Measurements from ENCODE around the gene SLC25A30. TPM values are rescaled to one million over a fixed set of nuclear protein-coding genes. Genes with fewer than 3 reads are reported as not detected.
"Not testable (repeated sequence)": the region's sequence is repeated elsewhere in the genome, so short reads cannot be mapped to it uniquely, and the experiment has no call there.

SLC25A30 gene
- total and polyA plus RNA-seq, 4 donors = 12.3 to 31.9 (median 21.8) TPM

- Histone ChIP-seq H3K9me3 (ENCODE audit: control insufficient read depth, low read length) (no peaks in the 10 kb centered on the region), H3K36me3 (ENCODE audit: control insufficient read depth in 1 of 2, insufficient read depth in 2 of 2, low read length in 1 of 2) (peaks cover 2 to 5% of the 10 kb centered on the region in 2 donors)
- no peak for ATAC-seq (ENCODE audit: low FRiP score)
These were observed 56.5 kb downstream of the SLC25A30 start for GRCh38 chr13:45361596-45362206.

DNA sequence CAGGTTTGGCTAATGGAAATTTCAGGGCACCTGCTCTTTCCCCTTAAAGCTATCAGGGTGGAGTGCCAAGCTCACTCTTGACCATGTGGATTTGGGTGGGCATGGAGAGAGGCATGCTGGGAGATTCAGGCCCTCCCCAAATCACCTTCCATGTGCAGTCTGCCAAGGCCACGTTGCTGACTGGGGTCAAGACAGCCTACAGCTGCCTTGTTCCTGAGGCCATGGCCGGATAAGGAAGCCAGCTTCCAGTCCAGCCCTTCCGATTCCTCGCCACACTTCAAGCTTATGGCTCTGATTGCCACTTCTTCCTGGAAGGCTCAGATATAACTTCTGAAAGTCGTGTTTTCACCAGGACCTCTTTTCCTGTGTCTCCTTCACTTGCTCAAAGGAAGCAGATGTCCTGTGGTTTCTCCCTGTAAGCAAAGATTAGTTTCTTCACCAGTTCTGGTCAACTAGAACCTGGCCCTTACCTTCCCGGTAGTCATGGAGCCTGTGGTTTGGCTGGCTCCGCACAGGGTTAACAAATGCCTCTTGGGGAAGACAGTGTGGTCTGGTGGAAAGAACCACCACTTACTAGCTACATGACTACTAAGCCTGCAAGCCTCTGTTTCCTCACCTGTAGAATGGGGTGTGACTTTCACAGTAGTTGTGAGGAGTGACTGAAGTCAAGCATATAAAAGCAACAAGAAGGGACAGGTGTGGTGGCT is 61.1 kb downstream of the SLC25A30 start:
- Histone ChIP-seq H3K36me3 (ENCODE audit: control insufficient read depth in 1 of 2, insufficient read depth in 2 of 2, low read length in 1 of 2) (peaks cover under 1 to 2% of the 10 kb centered on the region in 2 donors), H3K27ac (ENCODE audit: low read depth in 1 of 2, low read length in 2 of 2) (no peak overlapping the region)
- WGBS, 2 donors = 83 to 85% methylated on average over 7 of the region's 7 CpGs

More at GRCh38 chr13:45361596-45362206, 56.5 kb downstream of the SLC25A30 start:
- H3K4me1 ChIP-seq (ENCODE audit: control insufficient read depth in 1 of 2, insufficient read depth in 2 of 2, low read length in 2 of 2) = no peaks in the 10 kb centered on the region
- WGBS, 2 donors = 92 to 94% methylated on average over 14 of the region's 14 CpGs
- intact Hi-C loops (cut with DNase I) = loop anchor here in 1 of 2 donors (10.0 kb wide), 1 partner anchor 143 kb away; no protein-coding TSS in a partner anchor
- peak in 1 of 2 donors; percentile 40 for DNase-seq
- no peaks in the 10 kb centered on the region for H3K27me3 ChIP-seq (ENCODE audit: control insufficient read depth in 1 of 2, insufficient read depth in 2 of 2, low read length in 1 of 2)
- no peak overlapping the region for H3K27ac ChIP-seq (ENCODE audit: low read depth in 1 of 2, low read length in 2 of 2)
- no peak overlapping the region for H3K4me3 ChIP-seq (ENCODE audit: low read length in 2 of 2)

GRCh38 chr13:45353895-45354294 is 64.3 kb downstream of the SLC25A30 start:
- no peak overlapping the region for H3K4me3 ChIP-seq (ENCODE audit: low read length in 2 of 2)
- ATAC-seq (ENCODE audit: low FRiP score) (no peak), DNase-seq (no peak)
- intact Hi-C loops (cut with DNase I) = no loop called here
- no peaks in the 10 kb centered on the region for H3K4me1 ChIP-seq (ENCODE audit: control insufficient read depth in 1 of 2, insufficient read depth in 2 of 2, low read length in 2 of 2)
- no peak overlapping the region for H3K27ac ChIP-seq (ENCODE audit: low read depth in 1 of 2, low read length in 2 of 2)
- 96 to 100% methylated on average over 1 of the region's 1 CpG for WGBS, 2 donors
- peaks cover 0 to 2% of the 10 kb centered on the region in 2 donors for H3K36me3 ChIP-seq (ENCODE audit: control insufficient read depth in 1 of 2, insufficient read depth in 2 of 2, low read length in 1 of 2)
- H3K27me3 ChIP-seq (ENCODE audit: control insufficient read depth in 1 of 2, insufficient read depth in 2 of 2, low read length in 1 of 2) = no peaks in the 10 kb centered on the region
- no peaks in the 10 kb centered on the region for H3K9me3 ChIP-seq (ENCODE audit: control insufficient read depth, low read length)

More for the DNA sequence above, 61.1 kb downstream of the SLC25A30 start:
- DNase-seq (peak in 1 of 2 donors; percentile 43), ATAC-seq (ENCODE audit: low FRiP score) (no peak)
- intact Hi-C loops (cut with DNase I) = no loop called here
- no peaks in the 10 kb centered on the region for H3K27me3 ChIP-seq (ENCODE audit: control insufficient read depth in 1 of 2, insufficient read depth in 2 of 2, low read length in 1 of 2)
- no peak overlapping the region for H3K4me3 ChIP-seq (ENCODE audit: low read length in 2 of 2)
- H3K9me3 ChIP-seq (ENCODE audit: control insufficient read depth, low read length) = no peaks in the 10 kb centered on the region
- no peaks in the 10 kb centered on the region for H3K4me1 ChIP-seq (ENCODE audit: control insufficient read depth in 1 of 2, insufficient read depth in 2 of 2, low read length in 2 of 2)

DNA sequence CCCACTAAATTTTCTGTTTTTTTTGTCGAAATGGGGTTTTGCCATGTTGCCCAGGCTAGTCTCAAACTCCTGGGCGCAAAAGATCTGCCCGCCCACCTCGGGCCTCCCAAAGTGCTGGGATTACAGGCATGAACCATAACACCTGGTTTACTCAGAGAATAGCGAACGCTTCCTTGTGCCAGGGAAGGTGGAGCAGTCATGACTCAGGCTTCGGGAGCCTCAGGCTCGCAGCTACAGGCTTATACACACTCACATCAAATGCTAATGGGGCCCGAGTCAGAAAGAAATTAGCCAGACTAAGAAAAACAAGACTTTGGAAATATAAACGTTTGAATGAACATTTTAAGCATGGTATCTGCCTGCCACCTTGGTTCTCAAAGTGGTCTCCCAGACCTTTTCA is 66.1 kb downstream of the SLC25A30 start:
- no peaks in the 10 kb centered on the region for H3K4me1 ChIP-seq (ENCODE audit: control insufficient read depth in 1 of 2, insufficient read depth in 2 of 2, low read length in 2 of 2)
- no peaks in the 10 kb centered on the region for H3K36me3 ChIP-seq (ENCODE audit: control insufficient read depth in 1 of 2, insufficient read depth in 2 of 2, low read length in 1 of 2)
- H3K4me3 ChIP-seq (ENCODE audit: low read length in 2 of 2) = no peak overlapping the region
- H3K27ac ChIP-seq (ENCODE audit: low read depth in 1 of 2, low read length in 2 of 2) = no peak overlapping the region
- no peaks in the 10 kb centered on the region for H3K9me3 ChIP-seq (ENCODE audit: control insufficient read depth, low read length)
- ATAC-seq (ENCODE audit: low FRiP score) = no peak
- 81 to 85% methylated on average over 10 of the region's 10 CpGs for WGBS, 2 donors
- H3K27me3 ChIP-seq (ENCODE audit: control insufficient read depth in 1 of 2, insufficient read depth in 2 of 2, low read length in 1 of 2) = no peaks in the 10 kb centered on the region
- intact Hi-C loops (cut with DNase I) = no loop called here
- DNase-seq = no peak

DNA sequence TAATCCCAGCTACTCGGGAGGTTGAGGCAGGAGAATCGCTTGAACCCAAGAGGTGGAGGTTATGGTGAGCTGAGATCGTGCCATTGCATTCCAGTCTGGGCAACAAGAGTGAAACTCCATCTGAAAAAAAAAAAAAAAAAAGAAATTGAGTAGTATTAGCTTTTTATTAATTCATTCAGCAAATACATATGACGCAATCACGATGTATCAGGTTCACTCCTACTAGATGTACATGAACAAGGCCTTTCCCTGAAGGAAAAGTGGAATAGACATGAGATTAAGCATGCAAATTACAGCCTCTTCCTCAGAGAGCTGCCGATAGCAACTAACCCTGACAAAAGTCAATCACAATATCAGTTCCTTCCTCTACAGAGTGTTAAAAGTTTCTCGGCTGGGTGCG is 68.0 kb downstream of the SLC25A30 start:
- no peaks in the 10 kb centered on the region for H3K27me3 ChIP-seq (ENCODE audit: control insufficient read depth in 1 of 2, insufficient read depth in 2 of 2, low read length in 1 of 2)
- WGBS, 2 donors = 96 to 97% methylated on average over 8 of the region's 8 CpGs
- no peak overlapping the region for H3K27ac ChIP-seq (ENCODE audit: low read depth in 1 of 2, low read length in 2 of 2)
- ATAC-seq (ENCODE audit: low FRiP score) (no peak), DNase-seq (no peak)
- H3K36me3 ChIP-seq (ENCODE audit: control insufficient read depth in 1 of 2, insufficient read depth in 2 of 2, low read length in 1 of 2) = no peaks in the 10 kb centered on the region
- no peak overlapping the region for H3K4me3 ChIP-seq (ENCODE audit: low read length in 2 of 2)
- no peaks in the 10 kb centered on the region for H3K9me3 ChIP-seq (ENCODE audit: control insufficient read depth, low read length)
- intact Hi-C loops (cut with DNase I) = no loop called here
- H3K4me1 ChIP-seq (ENCODE audit: control insufficient read depth in 1 of 2, insufficient read depth in 2 of 2, low read length in 2 of 2) = no peaks in the 10 kb centered on the region

DNA sequence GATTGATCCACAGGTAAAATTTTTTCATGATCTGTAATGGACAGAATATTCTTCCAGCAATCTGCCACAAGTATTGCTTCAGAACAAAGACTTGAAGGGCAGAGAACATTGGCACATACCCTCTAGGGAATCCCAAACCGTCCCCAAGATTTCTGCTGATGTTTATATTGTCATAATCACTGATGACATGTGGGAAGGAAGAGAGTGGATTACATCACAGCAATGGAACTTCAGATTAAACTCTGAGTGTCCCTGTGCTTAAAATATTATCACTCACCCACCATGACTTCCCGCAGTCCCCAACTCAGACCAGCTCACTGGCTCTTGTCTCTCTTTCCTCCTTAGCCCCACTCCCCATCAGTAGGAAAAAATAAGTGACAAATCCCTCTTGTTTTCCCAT is 68.7 kb downstream of the SLC25A30 start:
- 36 to 41% methylated on average over 2 of the region's 2 CpGs for WGBS, 2 donors
- peaks cover 0 to 2% of the 10 kb centered on the region in 2 donors for H3K36me3 ChIP-seq (ENCODE audit: control insufficient read depth in 1 of 2, insufficient read depth in 2 of 2, low read length in 1 of 2)
- no peaks in the 10 kb centered on the region for H3K27me3 ChIP-seq (ENCODE audit: control insufficient read depth in 1 of 2, insufficient read depth in 2 of 2, low read length in 1 of 2)
- H3K4me3 ChIP-seq (ENCODE audit: low read length in 2 of 2) = no peak overlapping the region
- H3K4me1 ChIP-seq (ENCODE audit: control insufficient read depth in 1 of 2, insufficient read depth in 2 of 2, low read length in 2 of 2) = no peaks in the 10 kb centered on the region
- DNase-seq (no peak), ATAC-seq (ENCODE audit: low FRiP score) (no peak)
- no peak overlapping the region for H3K27ac ChIP-seq (ENCODE audit: low read depth in 1 of 2, low read length in 2 of 2)
- no peaks in the 10 kb centered on the region for H3K9me3 ChIP-seq (ENCODE audit: control insufficient read depth, low read length)
- intact Hi-C loops (cut with DNase I) = no loop called here

DNA sequence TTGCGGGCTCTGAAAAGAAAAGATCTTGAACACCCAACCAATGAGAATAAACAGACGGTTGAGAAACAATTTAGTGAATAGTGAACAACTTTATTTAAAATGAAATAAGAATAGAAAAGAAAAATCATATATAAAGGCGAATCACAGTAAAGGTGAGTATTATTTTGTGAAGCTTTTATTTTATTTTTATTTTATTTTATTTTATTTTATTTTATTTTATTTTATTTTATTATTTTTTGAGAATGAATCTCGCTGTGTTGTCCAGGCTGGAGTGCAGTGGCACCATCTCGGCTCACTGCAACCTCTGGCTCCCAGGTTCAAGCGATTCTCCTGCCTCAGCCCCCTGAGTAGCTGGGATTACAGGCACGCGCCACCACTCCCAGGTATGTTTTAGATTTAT is 74.1 kb downstream of the SLC25A30 start:
- ATAC-seq (ENCODE audit: low FRiP score); H3K4me1 ChIP-seq (ENCODE audit: control insufficient read depth in 1 of 2, insufficient read depth in 2 of 2, low read length in 2 of 2); H3K36me3 ChIP-seq (ENCODE audit: control insufficient read depth in 1 of 2, insufficient read depth in 2 of 2, low read length in 1 of 2); H3K27me3 ChIP-seq (ENCODE audit: control insufficient read depth in 1 of 2, insufficient read depth in 2 of 2, low read length in 1 of 2); DNase-seq; H3K9me3 ChIP-seq (ENCODE audit: control insufficient read depth, low read length); H3K4me3 ChIP-seq (ENCODE audit: low read length in 2 of 2); intact Hi-C loops (cut with DNase I); H3K27ac ChIP-seq (ENCODE audit: low read depth in 1 of 2, low read length in 2 of 2): not testable (repeated sequence)
- 95% methylated on average over 8 of the region's 8 CpGs for WGBS, 2 donors
